ENCODE data around the gene GPR158. TPM values are rescaled to one million over a fixed set of nuclear protein-coding genes. Genes with fewer than 3 reads are reported as not detected.

The GPR158 gene
- total and polyA plus RNA-seq, 2 of the 8 experiments (the other 6 are each of a cell fraction or from before 2014, with no cell fraction given), result 0.14 to 0.78 TPM

- TF ChIP-seq CHD7 (IDR thresholded peaks at IDR 0.05; ENCODE audit: insufficient replicate concordance, low read length), result no peak
- no peak for TF ChIP-seq RAD21 (IDR thresholded peaks at IDR 0.05 in 1 of 2, conservative IDR thresholded peaks at IDR 0.05 in 1 of 2; ENCODE audit: low read depth in 2 of 2, low read length in 2 of 2)
- no peak for TF ChIP-seq NANOG (IDR thresholded peaks at IDR 0.05; ENCODE audit: insufficient read depth, low read depth, low read length, poor library complexity, severe bottlenecking)
- TF ChIP-seq CEBPB (IDR thresholded peaks at IDR 0.05; ENCODE audit: low read depth, low read length), result no peak
- no peak for TF ChIP-seq E2F6 (IDR thresholded peaks at IDR 0.05)
Observed at GRCh38 chr10:25177754-25178135, 2.9 kb downstream of the GPR158 start (continued).
